PFSK-1 (cell line): ENCODE data around the gene EPC1. TPM values are rescaled to one million over a fixed set of nuclear protein-coding genes. Genes with fewer than 3 reads are reported as not detected.
A peak's percentile ranks its signal among the peaks of the same experiment; 100 is the strongest.

Experiments
- FOXP2 ChIP-seq: optimal IDR thresholded peaks from 2 replicates; pipeline ENCODE3; 2011; ENCODE audit warnings: borderline replicate concordance, control low read depth, inconsistent platforms; ENCODE audit not compliant: insufficient read depth; ENCODE audit errors: extremely low read length, extremely low read depth
- POLR2AphosphoS5 ChIP-seq: IDR thresholded peaks from 2 replicates; pipeline ENCODE4 v1.6.1; 2012; ENCODE audit warnings: low read depth, mild to moderate bottlenecking, control low read depth, low read length, moderate library complexity
- SIN3A ChIP-seq: IDR thresholded peaks from 2 replicates; pipeline ENCODE4 v1.6.1; 2012; ENCODE audit warnings: mild to moderate bottlenecking, low read length, moderate library complexity, borderline replicate concordance; ENCODE audit not compliant: insufficient read depth
- TAF1 ChIP-seq: IDR thresholded peaks from 2 replicates; pipeline ENCODE4 v1.6.1; 2012; ENCODE audit warnings: low read length, control low read depth, borderline replicate concordance; ENCODE audit not compliant: insufficient read depth
- polyA plus RNA-seq: library from polyadenylated mRNA; unstranded; fragments of >200 nt; gene quantifications from one replicate; pipeline ENCODE4 v1.2.1, GENCODE V29; 2012; ENCODE audit warnings: low read depth, missing spikeins; ENCODE audit not compliant: insufficient read length
- TF ChIP-seq, protein P1 (sequence below), 2 experiments: IDR thresholded peaks; 2 replicates each; pipeline versions ENCODE4 v1.6.1 to v1.8.0; 2011 to 2012; ENCODE audit warnings: low read depth in 2 of 2, low read length in 2 of 2, control low read depth in 1 of 2, inconsistent platforms in 1 of 2, mild to moderate bottlenecking in 1 of 2, moderate library complexity in 1 of 2; ENCODE audit not compliant: insufficient read depth in 1 of 2

The EPC1 gene, protein sequence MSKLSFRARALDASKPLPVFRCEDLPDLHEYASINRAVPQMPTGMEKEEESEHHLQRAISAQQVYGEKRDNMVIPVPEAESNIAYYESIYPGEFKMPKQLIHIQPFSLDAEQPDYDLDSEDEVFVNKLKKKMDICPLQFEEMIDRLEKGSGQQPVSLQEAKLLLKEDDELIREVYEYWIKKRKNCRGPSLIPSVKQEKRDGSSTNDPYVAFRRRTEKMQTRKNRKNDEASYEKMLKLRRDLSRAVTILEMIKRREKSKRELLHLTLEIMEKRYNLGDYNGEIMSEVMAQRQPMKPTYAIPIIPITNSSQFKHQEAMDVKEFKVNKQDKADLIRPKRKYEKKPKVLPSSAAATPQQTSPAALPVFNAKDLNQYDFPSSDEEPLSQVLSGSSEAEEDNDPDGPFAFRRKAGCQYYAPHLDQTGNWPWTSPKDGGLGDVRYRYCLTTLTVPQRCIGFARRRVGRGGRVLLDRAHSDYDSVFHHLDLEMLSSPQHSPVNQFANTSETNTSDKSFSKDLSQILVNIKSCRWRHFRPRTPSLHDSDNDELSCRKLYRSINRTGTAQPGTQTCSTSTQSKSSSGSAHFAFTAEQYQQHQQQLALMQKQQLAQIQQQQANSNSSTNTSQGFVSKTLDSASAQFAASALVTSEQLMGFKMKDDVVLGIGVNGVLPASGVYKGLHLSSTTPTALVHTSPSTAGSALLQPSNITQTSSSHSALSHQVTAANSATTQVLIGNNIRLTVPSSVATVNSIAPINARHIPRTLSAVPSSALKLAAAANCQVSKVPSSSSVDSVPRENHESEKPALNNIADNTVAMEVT
- 8.3 TPM for polyA plus RNA-seq

DNA sequence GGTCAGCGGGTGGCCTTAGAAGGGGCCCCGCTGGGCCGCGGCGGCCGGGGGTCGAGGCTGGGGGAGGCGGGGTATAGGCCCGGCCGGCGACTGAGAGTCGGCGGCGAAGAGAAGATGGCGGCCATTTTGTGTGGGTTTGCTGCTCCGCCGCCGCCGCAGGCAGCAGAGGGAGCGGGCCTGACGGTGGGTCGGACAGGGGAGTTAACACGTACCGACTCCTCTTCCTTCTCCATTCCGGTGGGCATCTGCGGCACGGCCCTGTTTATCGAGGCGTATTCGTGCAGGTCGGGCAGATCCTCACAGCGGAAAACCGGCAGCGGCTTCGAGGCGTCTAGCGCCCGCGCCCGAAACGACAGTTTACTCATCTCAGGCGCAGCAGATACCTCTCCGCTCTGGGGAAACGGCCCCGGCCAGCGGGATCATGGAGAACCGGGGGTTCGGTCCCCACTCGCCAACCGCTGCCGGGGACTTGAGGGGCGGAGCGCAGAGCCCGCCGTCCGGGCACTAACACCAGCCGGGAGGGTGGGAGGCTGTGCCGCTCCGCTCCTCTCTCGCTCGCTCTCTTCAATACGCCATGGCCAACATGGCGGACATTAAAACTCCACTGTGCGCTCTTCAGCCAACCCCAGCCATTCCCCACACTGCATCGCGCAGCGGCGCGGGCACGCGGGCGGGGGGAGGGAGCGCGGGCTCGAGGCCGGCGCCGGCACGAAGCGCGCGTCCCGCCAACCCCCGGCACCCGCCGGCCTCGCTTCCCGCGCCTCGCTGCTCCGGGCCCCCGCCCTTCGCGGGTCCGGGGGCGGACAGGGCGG is at the start of gene EPC1:
TSS of gene EPC1 (minus strand) at position 608 of the 812 bp plus-strand sequence. CDS start at position 365, 243 bp downstream.
- TF ChIP-seq, protein P1, sequence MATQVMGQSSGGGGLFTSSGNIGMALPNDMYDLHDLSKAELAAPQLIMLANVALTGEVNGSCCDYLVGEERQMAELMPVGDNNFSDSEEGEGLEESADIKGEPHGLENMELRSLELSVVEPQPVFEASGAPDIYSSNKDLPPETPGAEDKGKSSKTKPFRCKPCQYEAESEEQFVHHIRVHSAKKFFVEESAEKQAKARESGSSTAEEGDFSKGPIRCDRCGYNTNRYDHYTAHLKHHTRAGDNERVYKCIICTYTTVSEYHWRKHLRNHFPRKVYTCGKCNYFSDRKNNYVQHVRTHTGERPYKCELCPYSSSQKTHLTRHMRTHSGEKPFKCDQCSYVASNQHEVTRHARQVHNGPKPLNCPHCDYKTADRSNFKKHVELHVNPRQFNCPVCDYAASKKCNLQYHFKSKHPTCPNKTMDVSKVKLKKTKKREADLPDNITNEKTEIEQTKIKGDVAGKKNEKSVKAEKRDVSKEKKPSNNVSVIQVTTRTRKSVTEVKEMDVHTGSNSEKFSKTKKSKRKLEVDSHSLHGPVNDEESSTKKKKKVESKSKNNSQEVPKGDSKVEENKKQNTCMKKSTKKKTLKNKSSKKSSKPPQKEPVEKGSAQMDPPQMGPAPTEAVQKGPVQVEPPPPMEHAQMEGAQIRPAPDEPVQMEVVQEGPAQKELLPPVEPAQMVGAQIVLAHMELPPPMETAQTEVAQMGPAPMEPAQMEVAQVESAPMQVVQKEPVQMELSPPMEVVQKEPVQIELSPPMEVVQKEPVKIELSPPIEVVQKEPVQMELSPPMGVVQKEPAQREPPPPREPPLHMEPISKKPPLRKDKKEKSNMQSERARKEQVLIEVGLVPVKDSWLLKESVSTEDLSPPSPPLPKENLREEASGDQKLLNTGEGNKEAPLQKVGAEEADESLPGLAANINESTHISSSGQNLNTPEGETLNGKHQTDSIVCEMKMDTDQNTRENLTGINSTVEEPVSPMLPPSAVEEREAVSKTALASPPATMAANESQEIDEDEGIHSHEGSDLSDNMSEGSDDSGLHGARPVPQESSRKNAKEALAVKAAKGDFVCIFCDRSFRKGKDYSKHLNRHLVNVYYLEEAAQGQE (IDR thresholded peaks at IDR 0.05; ENCODE audit: insufficient read depth in 1 of 2, low read depth in 2 of 2, low read length in 2 of 2): peak in 1 of 2 experiments; percentile 7; a peak in 1 of 4 replicates
- peak; percentile 89 for TF ChIP-seq TAF1
- no peak for TF ChIP-seq SIN3A
- TF ChIP-seq FOXP2: peak; percentile 76
- peak; percentile 50 for TF ChIP-seq POLR2AphosphoS5

DNA sequence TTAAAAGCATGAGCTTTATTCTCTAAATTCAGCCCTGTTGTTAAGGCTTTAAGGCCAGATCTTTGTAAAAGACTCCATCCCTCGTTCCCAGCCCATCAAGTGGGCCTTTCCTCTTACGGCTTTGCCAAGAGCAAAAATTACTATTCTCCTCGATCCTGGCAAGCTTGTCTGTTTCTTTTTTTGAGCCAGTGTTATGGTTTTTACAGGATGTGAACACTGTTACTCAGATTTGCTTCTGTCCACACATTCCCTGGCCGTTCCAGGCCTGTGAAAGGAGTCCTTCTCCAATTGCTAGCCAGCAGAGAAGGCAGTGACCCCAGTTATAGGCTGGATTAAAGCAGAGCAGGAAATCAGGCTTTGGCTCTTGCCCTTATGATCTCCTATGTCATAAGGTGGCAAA is 47.0 kb upstream of the EPC1 start:
- TF ChIP-seq POLR2AphosphoS5 (no peak), SIN3A (no peak), FOXP2 (no peak), TAF1 (no peak)
- TF ChIP-seq, protein P1 (IDR thresholded peaks at IDR 0.05; ENCODE audit: insufficient read depth in 1 of 2, low read depth in 2 of 2, low read length in 2 of 2): no peak

DNA sequence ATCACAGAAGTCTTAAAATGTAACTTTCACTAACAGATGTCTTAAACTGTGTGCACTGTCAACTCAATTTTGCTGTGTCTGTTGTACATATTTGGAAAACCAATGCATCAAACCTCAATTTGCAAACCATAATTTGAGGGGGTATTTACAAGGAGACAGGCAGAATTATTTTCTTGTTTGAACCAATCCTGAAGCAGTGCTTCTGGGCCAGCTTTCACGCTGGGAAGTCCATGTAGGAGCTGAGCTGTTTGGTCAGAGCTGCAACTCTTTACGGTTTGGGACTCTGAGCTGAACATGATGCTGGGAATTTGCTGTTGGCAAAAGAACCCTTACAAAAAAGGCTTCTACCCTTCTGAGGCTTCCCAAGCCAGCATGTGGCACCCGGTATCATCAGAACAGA is 43.2 kb upstream of the EPC1 start:
- TF ChIP-seq FOXP2 (no peak), SIN3A (no peak), POLR2AphosphoS5 (no peak), TAF1 (no peak)
- TF ChIP-seq, protein P1 (IDR thresholded peaks at IDR 0.05; ENCODE audit: insufficient read depth in 1 of 2, low read depth in 2 of 2, low read length in 2 of 2): no peak

DNA sequence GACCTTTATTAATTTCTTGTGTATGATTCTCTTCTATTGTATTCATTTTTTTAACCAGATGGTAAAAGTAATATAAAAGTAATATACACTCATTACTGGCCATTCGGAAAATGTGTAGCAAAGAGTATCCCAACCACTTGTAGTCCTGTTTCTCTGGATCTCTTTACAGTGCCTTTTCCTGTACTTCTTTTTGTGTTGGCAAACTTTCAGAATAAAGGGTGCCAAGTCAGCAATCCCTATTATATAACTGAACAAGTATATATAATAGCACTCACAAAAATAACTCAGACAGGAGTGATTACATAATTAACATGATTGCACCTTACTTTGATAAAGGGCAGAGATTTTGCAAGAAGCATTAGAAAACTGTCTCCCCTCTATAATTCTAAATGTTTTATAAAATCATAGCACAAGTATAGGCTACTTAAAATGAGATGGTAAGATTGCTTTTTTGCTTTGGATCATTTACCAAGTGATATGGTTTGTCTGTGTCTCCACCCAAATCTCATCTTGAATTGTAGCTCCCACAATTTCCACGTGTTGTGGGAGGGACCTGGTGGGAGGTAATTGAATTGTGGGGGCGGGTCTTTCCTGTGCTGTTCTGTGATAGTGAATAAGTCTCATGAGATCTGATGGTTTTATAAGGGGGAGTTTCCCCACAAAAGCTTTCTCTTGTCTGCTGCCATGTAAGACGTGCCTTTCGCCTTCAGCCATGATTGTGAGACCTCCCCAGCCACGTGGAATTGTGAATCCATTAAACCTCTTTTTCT is 41.5 kb upstream of the EPC1 start:
- TF ChIP-seq, protein P1 (IDR thresholded peaks at IDR 0.05; ENCODE audit: insufficient read depth in 1 of 2, low read depth in 2 of 2, low read length in 2 of 2): no peak
- TF ChIP-seq TAF1 (no peak), SIN3A (no peak), FOXP2 (no peak), POLR2AphosphoS5 (no peak)
